Loucy (cell line): Measurements from ENCODE around the gene FRAS1.

Source experiments
- EZH2phosphoT487 ChIP-seq: fragments of 200-600 bp; IDR thresholded peaks from 2 replicates; pipeline ENCODE4 v1.6.1; 2018; ENCODE audit warnings: antibody characterized with exemption, mild to moderate bottlenecking, moderate library complexity, borderline replicate concordance
- TF ChIP-seq, protein P1 (sequence below): fragments of 200-600 bp; sonication (generic); conservative IDR thresholded peaks from 2 replicates; pipeline ENCODE4 v1.5.1; 2014; ENCODE audit warnings: mild to moderate bottlenecking, antibody characterized with exemption, low read length

- no peak for TF ChIP-seq EZH2phosphoT487
- TF ChIP-seq, protein P1, sequence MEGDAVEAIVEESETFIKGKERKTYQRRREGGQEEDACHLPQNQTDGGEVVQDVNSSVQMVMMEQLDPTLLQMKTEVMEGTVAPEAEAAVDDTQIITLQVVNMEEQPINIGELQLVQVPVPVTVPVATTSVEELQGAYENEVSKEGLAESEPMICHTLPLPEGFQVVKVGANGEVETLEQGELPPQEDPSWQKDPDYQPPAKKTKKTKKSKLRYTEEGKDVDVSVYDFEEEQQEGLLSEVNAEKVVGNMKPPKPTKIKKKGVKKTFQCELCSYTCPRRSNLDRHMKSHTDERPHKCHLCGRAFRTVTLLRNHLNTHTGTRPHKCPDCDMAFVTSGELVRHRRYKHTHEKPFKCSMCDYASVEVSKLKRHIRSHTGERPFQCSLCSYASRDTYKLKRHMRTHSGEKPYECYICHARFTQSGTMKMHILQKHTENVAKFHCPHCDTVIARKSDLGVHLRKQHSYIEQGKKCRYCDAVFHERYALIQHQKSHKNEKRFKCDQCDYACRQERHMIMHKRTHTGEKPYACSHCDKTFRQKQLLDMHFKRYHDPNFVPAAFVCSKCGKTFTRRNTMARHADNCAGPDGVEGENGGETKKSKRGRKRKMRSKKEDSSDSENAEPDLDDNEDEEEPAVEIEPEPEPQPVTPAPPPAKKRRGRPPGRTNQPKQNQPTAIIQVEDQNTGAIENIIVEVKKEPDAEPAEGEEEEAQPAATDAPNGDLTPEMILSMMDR, result no peak
These were observed 527.9 kb downstream of the FRAS1 start for GRCh38 chr4:78584863-78585547.
